ENCODE data around the gene CPD. TPM values are rescaled to one million over a fixed set of nuclear protein-coding genes. Genes with fewer than 3 reads are reported as not detected.

The CPD gene
- total RNA-seq, 1 donor from 2014 or later, result 124 TPM

GRCh38 chr17:30358055-30358760 lies 20.5 kb upstream of the CPD start:
- no peak for TF ChIP-seq CTCF (IDR thresholded peaks at IDR 0.05; ENCODE audit: unreplicated experiment)
- H3K27ac Mint-ChIP-seq, result no peak overlapping the region

GRCh38 chr17:30360086-30360808 lies 18.5 kb upstream of the CPD start:
- Mint-ChIP-seq H3K4me1 (ENCODE audit: low read depth) (peaks cover 16% of the 10 kb centered on the region), H3K36me3 (ENCODE audit: insufficient read depth) (no peaks in the 10 kb centered on the region)

More at GRCh38 chr17:30358055-30358760, 20.5 kb upstream of the CPD start:
- no peak for DNase-seq (ENCODE audit: low spot score, unreplicated experiment)
- Mint-ChIP-seq H3K36me3 (ENCODE audit: insufficient read depth) (no peaks in the 10 kb centered on the region), H3K4me3 (ENCODE audit: low read depth) (no peak overlapping the region), H3K27me3 (no peaks in the 10 kb centered on the region), H3K9me3 (ENCODE audit: low read depth) (peaks cover 4% of the 10 kb centered on the region), H3K4me1 (ENCODE audit: low read depth) (peaks cover 16% of the 10 kb centered on the region)

GRCh38 chr17:30361766-30362279 lies 16.9 kb upstream of the CPD start:
- no peak overlapping the region for H3K27ac Mint-ChIP-seq
- H3K4me3 Mint-ChIP-seq (ENCODE audit: low read depth), result no peak overlapping the region
- no peak for DNase-seq (ENCODE audit: low spot score, unreplicated experiment)
- peaks cover 13% of the 10 kb centered on the region for H3K4me1 Mint-ChIP-seq (ENCODE audit: low read depth)
- H3K27me3 Mint-ChIP-seq, result no peaks in the 10 kb centered on the region
- H3K36me3 Mint-ChIP-seq (ENCODE audit: insufficient read depth), result no peaks in the 10 kb centered on the region
- no peak for TF ChIP-seq CTCF (IDR thresholded peaks at IDR 0.05; ENCODE audit: unreplicated experiment)
- H3K9me3 Mint-ChIP-seq (ENCODE audit: low read depth), result peaks cover 4% of the 10 kb centered on the region

More at GRCh38 chr17:30360086-30360808, 18.5 kb upstream of the CPD start:
- no peak for TF ChIP-seq CTCF (IDR thresholded peaks at IDR 0.05; ENCODE audit: unreplicated experiment)
- peaks cover 4% of the 10 kb centered on the region for H3K9me3 Mint-ChIP-seq (ENCODE audit: low read depth)
- no peak overlapping the region for H3K27ac Mint-ChIP-seq
- H3K27me3 Mint-ChIP-seq, result no peaks in the 10 kb centered on the region
- no peak overlapping the region for H3K4me3 Mint-ChIP-seq (ENCODE audit: low read depth)
- no peak for DNase-seq (ENCODE audit: low spot score, unreplicated experiment)

GRCh38 chr17:30363715-30364202 lies 15.0 kb upstream of the CPD start:
- Mint-ChIP-seq H3K36me3 (ENCODE audit: insufficient read depth) (no peaks in the 10 kb centered on the region), H3K4me1 (ENCODE audit: low read depth) (peaks cover 5% of the 10 kb centered on the region), H3K27me3 (no peaks in the 10 kb centered on the region), H3K27ac (no peak overlapping the region), H3K9me3 (ENCODE audit: low read depth) (peaks cover 4% of the 10 kb centered on the region), H3K4me3 (ENCODE audit: low read depth) (no peak overlapping the region)
- DNase-seq (ENCODE audit: low spot score, unreplicated experiment), result no peak
- no peak for TF ChIP-seq CTCF (IDR thresholded peaks at IDR 0.05; ENCODE audit: unreplicated experiment)

GRCh38 chr17:30366536-30366935 lies 12.2 kb upstream of the CPD start:
- no peak for TF ChIP-seq CTCF (IDR thresholded peaks at IDR 0.05; ENCODE audit: unreplicated experiment)
- Mint-ChIP-seq H3K27ac (no peak overlapping the region), H3K27me3 (no peaks in the 10 kb centered on the region), H3K9me3 (ENCODE audit: low read depth) (no peaks in the 10 kb centered on the region), H3K4me1 (ENCODE audit: low read depth) (peaks cover 24% of the 10 kb centered on the region), H3K36me3 (ENCODE audit: insufficient read depth) (no peaks in the 10 kb centered on the region), H3K4me3 (ENCODE audit: low read depth) (no peak overlapping the region)
- no peak for DNase-seq (ENCODE audit: low spot score, unreplicated experiment)
